Measurements from ENCODE around the gene BCLAF1.

Gene BCLAF1

DNA sequence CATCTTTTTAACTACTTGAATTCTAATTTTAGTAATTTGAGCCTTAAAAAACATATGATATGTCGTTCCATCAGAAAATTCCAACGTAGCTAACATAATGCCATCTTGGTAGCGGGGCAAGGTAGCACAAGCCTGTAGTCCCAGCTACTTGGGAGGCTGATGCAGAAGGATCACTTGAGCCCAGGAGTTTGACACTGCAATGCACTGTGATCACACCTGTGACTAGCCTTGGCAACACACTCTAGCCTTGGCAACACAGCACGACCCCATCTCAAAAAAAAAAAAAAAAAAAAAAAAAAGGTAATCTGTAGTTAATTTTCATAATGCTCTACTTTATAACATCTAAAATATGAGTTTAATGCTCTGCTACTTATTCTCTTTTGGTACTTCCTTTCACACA lies 6.7 kb downstream of the BCLAF1 start:
- TF ChIP-seq, protein P1, sequence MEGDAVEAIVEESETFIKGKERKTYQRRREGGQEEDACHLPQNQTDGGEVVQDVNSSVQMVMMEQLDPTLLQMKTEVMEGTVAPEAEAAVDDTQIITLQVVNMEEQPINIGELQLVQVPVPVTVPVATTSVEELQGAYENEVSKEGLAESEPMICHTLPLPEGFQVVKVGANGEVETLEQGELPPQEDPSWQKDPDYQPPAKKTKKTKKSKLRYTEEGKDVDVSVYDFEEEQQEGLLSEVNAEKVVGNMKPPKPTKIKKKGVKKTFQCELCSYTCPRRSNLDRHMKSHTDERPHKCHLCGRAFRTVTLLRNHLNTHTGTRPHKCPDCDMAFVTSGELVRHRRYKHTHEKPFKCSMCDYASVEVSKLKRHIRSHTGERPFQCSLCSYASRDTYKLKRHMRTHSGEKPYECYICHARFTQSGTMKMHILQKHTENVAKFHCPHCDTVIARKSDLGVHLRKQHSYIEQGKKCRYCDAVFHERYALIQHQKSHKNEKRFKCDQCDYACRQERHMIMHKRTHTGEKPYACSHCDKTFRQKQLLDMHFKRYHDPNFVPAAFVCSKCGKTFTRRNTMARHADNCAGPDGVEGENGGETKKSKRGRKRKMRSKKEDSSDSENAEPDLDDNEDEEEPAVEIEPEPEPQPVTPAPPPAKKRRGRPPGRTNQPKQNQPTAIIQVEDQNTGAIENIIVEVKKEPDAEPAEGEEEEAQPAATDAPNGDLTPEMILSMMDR (IDR thresholded peaks at IDR 0.05; ENCODE audit: control insufficient read depth, insufficient read depth, low read depth, low read length, missing control alignments), result no peak
- H3K4me3 ChIP-seq (ENCODE audit: control insufficient read depth, low read depth, low read length), result no peak overlapping the region
- no peak for DNase-seq (ENCODE audit: low read depth)

DNA sequence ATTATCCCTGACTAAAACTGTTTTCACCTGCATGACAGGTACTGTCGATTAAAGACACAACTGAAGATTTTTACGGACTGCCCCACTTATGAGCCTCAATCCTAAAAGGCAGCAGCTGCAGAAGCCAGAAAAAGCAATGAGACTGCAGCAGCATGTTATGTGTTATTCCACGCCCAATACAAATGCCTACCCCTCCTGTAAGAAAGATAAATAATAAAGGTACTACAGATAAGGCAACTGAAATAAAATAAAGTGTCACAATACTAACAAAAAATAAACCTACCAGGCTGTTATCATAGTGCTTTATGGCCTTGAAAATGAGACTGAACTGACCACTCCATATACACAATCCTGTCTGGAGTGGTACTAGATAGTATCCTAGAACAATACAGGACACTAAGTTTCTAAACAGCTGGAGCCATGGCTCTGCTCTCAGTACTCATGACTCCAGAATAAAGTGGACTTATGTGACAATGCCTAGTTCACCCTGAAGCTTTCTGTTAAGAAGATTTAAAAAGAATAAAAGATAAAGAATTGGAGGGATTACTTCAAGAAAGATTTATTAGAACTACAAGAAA lies 9.5 kb downstream of the BCLAF1 start:
- no peak overlapping the region for H3K4me3 ChIP-seq (ENCODE audit: control insufficient read depth, low read depth, low read length)
- TF ChIP-seq, protein P1 (IDR thresholded peaks at IDR 0.05; ENCODE audit: control insufficient read depth, insufficient read depth, low read depth, low read length, missing control alignments), result no peak

DNA sequence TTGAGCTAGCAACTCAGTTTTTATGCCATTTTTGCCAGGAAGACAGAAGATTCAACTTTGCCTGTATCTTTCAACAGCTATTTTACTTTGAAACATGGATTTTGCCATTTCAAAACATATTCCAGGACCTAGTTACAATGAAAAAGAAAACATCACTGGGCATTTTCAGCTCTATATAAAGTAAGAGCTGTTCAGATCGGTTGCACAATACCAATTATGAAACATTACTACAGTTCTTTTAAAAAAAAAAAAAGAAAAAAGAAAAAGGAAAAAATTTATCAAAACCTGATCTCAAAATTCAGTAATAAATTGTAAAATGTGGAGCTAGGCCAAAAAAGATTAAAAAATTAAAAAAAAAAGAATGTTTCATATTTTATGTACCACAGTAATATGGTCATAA lies 15.6 kb downstream of the BCLAF1 start:
- no peak for DNase-seq (ENCODE audit: low read depth)
- TF ChIP-seq, protein P1 (IDR thresholded peaks at IDR 0.05; ENCODE audit: control insufficient read depth, insufficient read depth, low read depth, low read length, missing control alignments), result no peak

More for the DNA sequence above, 9.5 kb downstream of the BCLAF1 start:
- DNase-seq (ENCODE audit: low read depth), result no peak

DNA sequence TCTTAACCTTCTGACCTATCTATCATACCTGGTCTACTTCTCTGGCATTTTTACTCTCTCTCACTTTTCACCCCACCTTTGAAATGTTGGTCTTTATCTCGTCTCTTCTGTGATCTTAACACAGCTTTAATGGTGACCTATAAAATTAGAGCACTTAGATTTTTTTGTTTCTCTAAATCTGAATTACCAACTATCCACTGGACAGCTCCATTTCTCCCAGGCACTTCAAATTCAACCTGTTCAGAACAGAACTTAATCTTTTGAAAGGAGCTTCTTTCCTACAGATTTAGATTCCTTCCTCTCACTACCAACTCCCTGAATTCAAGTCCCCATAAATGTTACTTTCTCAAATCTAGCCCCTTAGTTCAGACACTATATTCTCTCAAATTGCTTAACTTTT lies 24.5 kb downstream of the BCLAF1 start:
- TF ChIP-seq, protein P1 (IDR thresholded peaks at IDR 0.05; ENCODE audit: control insufficient read depth, insufficient read depth, low read depth, low read length, missing control alignments), result no peak
- DNase-seq (ENCODE audit: low read depth), result no peak

More for the DNA sequence above, 15.6 kb downstream of the BCLAF1 start:
- no peak overlapping the region for H3K4me3 ChIP-seq (ENCODE audit: control insufficient read depth, low read depth, low read length)

DNA sequence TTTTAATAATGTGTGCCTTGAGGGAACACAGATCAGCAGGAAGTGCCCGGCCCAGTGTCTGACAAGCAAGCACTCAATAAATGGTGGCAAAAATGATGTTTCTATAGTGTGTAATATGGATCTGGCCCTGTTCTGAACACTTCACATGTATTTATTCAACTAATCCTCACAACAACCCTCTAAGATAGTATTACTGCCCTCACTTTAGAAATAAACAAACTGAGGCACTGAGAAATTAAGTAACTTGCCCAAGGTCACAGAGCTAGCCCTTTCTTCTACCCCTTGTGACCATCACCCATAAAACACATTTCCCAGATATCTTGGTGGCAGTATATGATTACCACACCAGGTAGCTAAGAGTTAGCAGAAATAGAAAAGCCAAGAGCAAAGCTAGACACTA lies 26.7 kb downstream of the BCLAF1 start:
- H3K4me3 ChIP-seq (ENCODE audit: control insufficient read depth, low read depth, low read length), result no peak overlapping the region
- DNase-seq (ENCODE audit: low read depth), result no peak
- TF ChIP-seq, protein P1 (IDR thresholded peaks at IDR 0.05; ENCODE audit: control insufficient read depth, insufficient read depth, low read depth, low read length, missing control alignments), result no peak

More for the DNA sequence above, 24.5 kb downstream of the BCLAF1 start:
- no peak overlapping the region for H3K4me3 ChIP-seq (ENCODE audit: control insufficient read depth, low read depth, low read length)

DNA sequence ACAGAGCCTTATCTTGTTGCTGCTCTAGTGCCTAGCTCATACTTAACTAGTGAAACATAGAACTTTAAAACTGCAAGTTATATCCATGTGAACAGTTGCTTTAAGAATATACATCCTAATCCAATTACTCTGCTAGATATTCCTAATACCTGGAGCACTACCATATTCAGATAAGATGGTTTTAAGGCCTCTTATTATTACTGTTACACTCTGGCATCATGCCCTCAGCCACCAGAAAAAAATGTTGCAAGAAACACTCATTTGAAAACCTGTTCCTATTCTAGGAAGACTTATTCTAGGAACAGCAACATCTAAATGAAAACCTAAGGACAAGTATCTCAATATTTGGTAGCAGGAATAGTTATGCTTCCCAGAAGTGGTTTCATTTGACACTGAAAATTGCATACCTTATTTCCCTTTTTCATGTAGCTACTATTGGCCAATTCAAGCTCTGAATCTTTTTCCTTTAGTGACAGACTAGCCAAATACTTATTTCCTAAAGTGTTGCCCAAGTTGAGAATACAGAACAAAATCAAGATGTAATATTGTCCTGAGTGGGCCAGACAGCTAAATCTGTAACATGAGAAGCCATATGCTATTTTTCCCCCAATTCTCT lies 34.7 kb downstream of the BCLAF1 start:
- DNase-seq (ENCODE audit: low read depth), result no peak
- TF ChIP-seq, protein P1 (IDR thresholded peaks at IDR 0.05; ENCODE audit: control insufficient read depth, insufficient read depth, low read depth, low read length, missing control alignments), result no peak
- H3K4me3 ChIP-seq (ENCODE audit: control insufficient read depth, low read depth, low read length), result no peak overlapping the region

All from AG09309 (cell line).